Prostate gland (tissue), 2 donors: ENCODE results near the gene NUBP2. TPM values are rescaled to one million over a fixed set of nuclear protein-coding genes. Genes with fewer than 3 reads are reported as not detected.
A peak's percentile ranks its signal among the peaks of the same experiment; 100 is the strongest.

Experiments used
- DNase-seq: peaks from one replicate; pipeline ENCODE4 v3.0.0-alpha.2; 2019; ENCODE audit warnings: low spot score
- H3K27ac ChIP-seq, 2 donors: fragments of 200-600 bp; sonication (generic); 2 replicates each; pipeline ENCODE4 v1.5.1; 2017 to 2019
- H3K27me3 ChIP-seq: fragments of 200-600 bp; sonication (generic); replicated peaks from 2 replicates; pipeline ENCODE4 v1.5.1; 2019; ENCODE audit not compliant: insufficient read depth
- H3K36me3 ChIP-seq, 2 donors: fragments of 200-600 bp; sonication (generic); 1 replicate in 1 of 2; 2 replicates in 1 of 2; pipeline versions ENCODE4 v1.5.1 to v1.8.1; 2017 to 2019
- H3K4me1 ChIP-seq: fragments of 200-600 bp; sonication (generic); replicated peaks from 2 replicates; pipeline ENCODE4 v1.5.1; 2019
- H3K4me3 ChIP-seq, 2 donors: fragments of 200-600 bp; sonication (generic); 2 replicates each; pipeline ENCODE4 v1.5.1; 2017 to 2019
- H3K9me3 ChIP-seq: fragments of 200-600 bp; sonication (generic); 2 replicates; pipeline ENCODE4 v1.5.1; 2017
- CTCF ChIP-seq, 4 experiments: fragments of 200-600 bp in 2 of 4; fragments of 450-650 bp in 2 of 4; sonication (generic) in 2 of 4; IDR thresholded peaks; 1 replicate in 3 of 4; 2 replicates in 1 of 4; pipeline ENCODE4 v1.5.1; 2016 to 2019; ENCODE audit warnings: antibody characterized with exemption in 4 of 4, mild to moderate bottlenecking in 2 of 4, moderate library complexity in 2 of 4
- POLR2A ChIP-seq: fragments of 450-650 bp; IDR thresholded peaks from one replicate; pipeline ENCODE4 v1.6.1; 2016; ENCODE audit warnings: antibody characterized with exemption, mild to moderate bottlenecking
- POLR2AphosphoS5 ChIP-seq: sonication (generic); formaldehyde crosslinking; IDR thresholded peaks from one replicate; pipeline ENCODE4 v1.6.1; 2017; ENCODE audit warnings: antibody characterized with exemption
- WGBS: methylation state at CpG from one replicate; pipeline ENCODE4 v1.1.5; 2018; 5-methylcytosine and 5-hydroxymethylcytosine counted together
- intact Hi-C: fragments of 100-400 bp; cut with DNase I; formaldehyde crosslinking; loops from one replicate; pipeline ENCODE4 v1.14.2; 2022
- total RNA-seq, 2 donors: library from RNA; depleted of rRNA; stranded (reverse); fragments of >200 nt; gene quantifications; one replicate each; pipeline ENCODE4 v1.1.0, GENCODE V29; 2016

NUBP2 gene
- total RNA-seq, 2 donors from 2014 or later, result 98.4 to 233 TPM

- H3K27me3 ChIP-seq, result no peaks in the 10 kb centered on the region
- peak within 1 kb of the TSS; percentile 84 to 96 for H3K27ac ChIP-seq
- peaks cover 14% of the 10 kb centered on the region for H3K4me1 ChIP-seq
- WGBS, result 3% methylated on average over 26 of the region's 79 CpGs
- no peaks in the 10 kb centered on the region for H3K9me3 ChIP-seq
- intact Hi-C loops, result no loop called here
- peak within 1 kb of the TSS; percentile 83 to 86 for H3K4me3 ChIP-seq
- peak; percentile 69 for DNase-seq
- TF ChIP-seq CTCF (IDR thresholded peaks at IDR 0.05) (no peak), POLR2A (peak; percentile 12), POLR2AphosphoS5 (no peak)
- peaks cover 0 to 21% of the 10 kb centered on the region in 2 donors for H3K36me3 ChIP-seq
Measured at GRCh38 chr16:1771188-1771863, 11.4 kb upstream of the NUBP2 start, which contains the start of gene NME3. TSS of gene NME3 (minus strand) at chr16:1771543. CDS start at chr16:1771534, 9 bp downstream.

GRCh38 chr16:1771864-1772361 is 10.8 kb upstream of the NUBP2 start:
- no peak for TF ChIP-seq POLR2A
- TF ChIP-seq POLR2AphosphoS5, result no peak
- no peak for TF ChIP-seq CTCF (IDR thresholded peaks at IDR 0.05)

GRCh38 chr16:1772362-1772907 is 10.3 kb upstream of the NUBP2 start, which contains the start of gene EME2:
TSS of gene EME2 (plus strand) at chr16:1772810. CDS start at chr16:1773228, 418 bp downstream.
- under 1% methylated on average over 46 of the region's 53 CpGs for WGBS
- peak within 1 kb of the TSS; percentile 91 to 96 for H3K27ac ChIP-seq
- H3K4me1 ChIP-seq, result peaks cover 14% of the 10 kb centered on the region
- intact Hi-C loops, result no loop called here
- DNase-seq, result no peak
- H3K27me3 ChIP-seq, result no peaks in the 10 kb centered on the region
- TF ChIP-seq POLR2AphosphoS5 (no peak), CTCF (IDR thresholded peaks at IDR 0.05) (no peak), POLR2A (no peak)
- peak within 1 kb of the TSS; percentile 83 to 86 for H3K4me3 ChIP-seq
- H3K9me3 ChIP-seq, result no peaks in the 10 kb centered on the region
- peaks cover 7 to 25% of the 10 kb centered on the region in 2 donors for H3K36me3 ChIP-seq

More at GRCh38 chr16:1771864-1772361, 10.8 kb upstream of the NUBP2 start:
- peaks cover 14% of the 10 kb centered on the region for H3K4me1 ChIP-seq
- 13% methylated on average over 21 of the region's 22 CpGs for WGBS
- intact Hi-C loops, result no loop called here
- no peak for DNase-seq
- no peaks in the 10 kb centered on the region for H3K9me3 ChIP-seq
- H3K27ac ChIP-seq, result peak overlapping the region; percentile 84 to 96
- H3K36me3 ChIP-seq, result peaks cover 2 to 24% of the 10 kb centered on the region in 2 donors
- no peaks in the 10 kb centered on the region for H3K27me3 ChIP-seq
- H3K4me3 ChIP-seq, result peak overlapping the region; percentile 83 to 86

- TF ChIP-seq CTCF (IDR thresholded peaks at IDR 0.05), result peak; percentile 59 to 89 (median 84)
- peak; percentile 86 for TF ChIP-seq POLR2AphosphoS5
- TF ChIP-seq POLR2A, result peak; percentile 36
- Histone ChIP-seq H3K36me3 (peaks cover 12 to 23% of the 10 kb centered on the region in 2 donors), H3K27ac (peak within 1 kb of the TSS; percentile 91 to 96), H3K4me3 (peak within 1 kb of the TSS; percentile 83 to 86), H3K4me1 (peaks cover 14% of the 10 kb centered on the region), H3K27me3 (no peaks in the 10 kb centered on the region), H3K9me3 (no peaks in the 10 kb centered on the region)
- DNase-seq, result peak; percentile 68
- intact Hi-C loops, result no loop called here
- WGBS, result under 1% methylated on average over 64 of the region's 108 CpGs
Measured at GRCh38 chr16:1772908-1773702, 9.7 kb upstream of the NUBP2 start, which contains the start of gene MRPS34. TSS of gene MRPS34 (minus strand) at chr16:1773134. CDS start at chr16:1773119, 15 bp downstream.
